ENCODE data around the gene EFNB1. TPM values are rescaled to one million over a fixed set of nuclear protein-coding genes. Genes with fewer than 3 reads are reported as not detected.
A peak's percentile ranks its signal among the peaks of the same experiment; 100 is the strongest.
"Not testable (repeated sequence)": the region's sequence is repeated elsewhere in the genome, so short reads cannot be mapped to it uniquely, and the experiment has no call there.

The EFNB1 gene
- total RNA-seq: 17.2 and 18.2 TPM in 2 replicates
- long read RNA-seq, partial matches to known transcripts: 0 of 1 reads
- long read RNA-seq, other reads (novel, unspliced or antisense): 1 of 1 reads

DNA sequence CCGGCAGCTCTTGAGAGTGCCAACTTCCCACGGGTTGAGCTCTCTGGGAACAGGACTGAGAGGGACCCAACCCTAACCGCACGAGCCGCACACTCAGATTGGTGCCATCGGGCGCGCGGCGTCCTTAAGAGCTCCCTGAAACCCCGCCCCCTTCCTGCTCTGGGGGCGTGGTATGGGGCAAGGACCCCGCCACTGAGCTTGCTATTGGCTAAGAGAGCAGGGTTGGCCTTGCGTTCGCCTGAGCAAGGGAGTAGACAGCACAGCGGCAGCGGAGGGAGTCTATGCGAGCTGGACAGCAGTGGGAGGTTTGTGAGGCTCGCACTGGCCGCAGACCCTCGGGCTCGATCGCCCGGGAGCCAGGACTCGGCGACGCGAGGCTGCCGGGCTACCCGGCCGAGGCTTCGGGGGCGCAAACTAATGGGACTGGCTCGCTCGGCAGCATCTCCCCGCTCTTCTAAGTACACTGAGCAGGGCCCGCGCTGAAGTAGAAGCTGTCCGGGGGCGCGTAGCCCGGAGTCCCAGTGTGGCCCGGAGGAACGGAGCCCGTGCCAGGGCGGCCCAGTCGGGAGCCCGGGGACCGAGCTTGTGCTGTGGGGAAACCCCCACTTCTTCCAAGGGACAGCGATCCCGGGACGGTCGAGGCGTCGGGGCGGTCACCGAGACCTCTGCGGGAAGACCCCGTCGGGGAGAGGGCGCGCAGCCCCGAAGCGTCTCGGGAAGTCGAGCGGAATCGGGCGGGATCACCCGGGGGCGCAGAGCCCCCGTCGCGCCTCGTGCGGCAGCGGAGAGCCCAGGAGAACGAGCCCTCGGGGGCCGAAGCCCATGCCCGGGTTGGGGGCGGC, at the start of gene EFNB1:
Gene EFNB1 (plus strand): TSS at position 282 of the 842 bp plus-strand sequence. CDS start 756 bp downstream, outside the sequence.
- peak; percentile 96 for DNase-seq (ENCODE audit: extremely low spot score, unreplicated experiment)
- Mint-ChIP-seq H3K9me3 (ENCODE audit: unreplicated experiment) (no peaks in the 10 kb centered on the region), H3K4me1 (ENCODE audit: unreplicated experiment) (peaks cover 22% of the 10 kb centered on the region), H3K36me3 (ENCODE audit: unreplicated experiment) (no peaks in the 10 kb centered on the region), H3K27ac (ENCODE audit: unreplicated experiment) (peak within 1 kb of the TSS; percentile 84), H3K27me3 (ENCODE audit: unreplicated experiment) (no peaks in the 10 kb centered on the region), H3K4me3 (ENCODE audit: unreplicated experiment) (peak within 1 kb of the TSS; percentile 87)
- TF ChIP-seq, protein P1, sequence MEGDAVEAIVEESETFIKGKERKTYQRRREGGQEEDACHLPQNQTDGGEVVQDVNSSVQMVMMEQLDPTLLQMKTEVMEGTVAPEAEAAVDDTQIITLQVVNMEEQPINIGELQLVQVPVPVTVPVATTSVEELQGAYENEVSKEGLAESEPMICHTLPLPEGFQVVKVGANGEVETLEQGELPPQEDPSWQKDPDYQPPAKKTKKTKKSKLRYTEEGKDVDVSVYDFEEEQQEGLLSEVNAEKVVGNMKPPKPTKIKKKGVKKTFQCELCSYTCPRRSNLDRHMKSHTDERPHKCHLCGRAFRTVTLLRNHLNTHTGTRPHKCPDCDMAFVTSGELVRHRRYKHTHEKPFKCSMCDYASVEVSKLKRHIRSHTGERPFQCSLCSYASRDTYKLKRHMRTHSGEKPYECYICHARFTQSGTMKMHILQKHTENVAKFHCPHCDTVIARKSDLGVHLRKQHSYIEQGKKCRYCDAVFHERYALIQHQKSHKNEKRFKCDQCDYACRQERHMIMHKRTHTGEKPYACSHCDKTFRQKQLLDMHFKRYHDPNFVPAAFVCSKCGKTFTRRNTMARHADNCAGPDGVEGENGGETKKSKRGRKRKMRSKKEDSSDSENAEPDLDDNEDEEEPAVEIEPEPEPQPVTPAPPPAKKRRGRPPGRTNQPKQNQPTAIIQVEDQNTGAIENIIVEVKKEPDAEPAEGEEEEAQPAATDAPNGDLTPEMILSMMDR (IDR thresholded peaks at IDR 0.05): no peak

DNA sequence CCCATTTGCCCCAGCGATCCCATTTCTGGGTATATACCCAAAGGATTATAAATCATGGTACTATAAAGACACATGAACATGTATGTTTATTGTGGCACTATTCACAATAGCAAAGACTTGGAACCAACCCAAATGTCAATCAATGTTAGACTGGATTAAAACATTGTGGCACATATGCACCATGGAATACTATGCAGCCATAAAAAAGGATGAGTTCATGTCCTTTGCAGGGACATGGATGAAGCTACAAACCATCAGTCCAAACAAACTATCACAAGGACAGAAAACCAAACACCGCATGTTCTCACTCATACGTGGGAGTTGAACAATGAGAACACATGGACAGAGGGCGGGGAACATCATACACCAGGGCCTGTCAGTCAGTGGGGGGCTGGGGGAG, 47.5 kb upstream of the EFNB1 start:
- not testable (repeated sequence) for H3K27me3 Mint-ChIP-seq (ENCODE audit: unreplicated experiment); H3K36me3 Mint-ChIP-seq (ENCODE audit: unreplicated experiment); H3K4me1 Mint-ChIP-seq (ENCODE audit: unreplicated experiment); DNase-seq (ENCODE audit: extremely low spot score, unreplicated experiment); H3K4me3 Mint-ChIP-seq (ENCODE audit: unreplicated experiment); H3K27ac Mint-ChIP-seq (ENCODE audit: unreplicated experiment)
- peaks cover 19% of the 10 kb centered on the region for H3K9me3 Mint-ChIP-seq (ENCODE audit: unreplicated experiment)

DNA sequence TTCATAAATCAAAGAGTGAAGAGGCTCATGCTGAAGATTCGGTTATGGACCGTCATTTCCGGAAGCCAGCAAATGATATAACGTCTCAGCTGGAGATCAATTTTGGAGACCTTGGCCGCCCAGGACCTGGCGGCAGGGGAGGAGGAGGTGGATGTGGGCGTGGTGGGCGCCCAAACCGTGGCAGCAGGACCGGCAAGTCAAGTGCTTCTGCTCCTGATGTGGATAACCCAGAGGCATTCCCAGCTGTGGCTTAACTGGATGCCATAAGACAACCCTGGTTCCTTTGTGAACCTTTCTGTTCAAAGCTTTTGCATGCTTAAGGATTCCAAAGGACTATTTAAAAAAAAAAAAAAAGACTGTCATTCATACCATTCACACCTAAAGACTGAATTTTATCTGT, 44.0 kb upstream of the EFNB1 start:
- peaks cover 9% of the 10 kb centered on the region for H3K9me3 Mint-ChIP-seq (ENCODE audit: unreplicated experiment)
- no peak for DNase-seq (ENCODE audit: extremely low spot score, unreplicated experiment)
- H3K36me3 Mint-ChIP-seq (ENCODE audit: unreplicated experiment): no peaks in the 10 kb centered on the region
- TF ChIP-seq, protein P1 (IDR thresholded peaks at IDR 0.05): no peak
- H3K27me3 Mint-ChIP-seq (ENCODE audit: unreplicated experiment): no peaks in the 10 kb centered on the region
- H3K27ac Mint-ChIP-seq (ENCODE audit: unreplicated experiment): no peak overlapping the region
- H3K4me3 Mint-ChIP-seq (ENCODE audit: unreplicated experiment): no peak overlapping the region
- H3K4me1 Mint-ChIP-seq (ENCODE audit: unreplicated experiment): no peaks in the 10 kb centered on the region

DNA sequence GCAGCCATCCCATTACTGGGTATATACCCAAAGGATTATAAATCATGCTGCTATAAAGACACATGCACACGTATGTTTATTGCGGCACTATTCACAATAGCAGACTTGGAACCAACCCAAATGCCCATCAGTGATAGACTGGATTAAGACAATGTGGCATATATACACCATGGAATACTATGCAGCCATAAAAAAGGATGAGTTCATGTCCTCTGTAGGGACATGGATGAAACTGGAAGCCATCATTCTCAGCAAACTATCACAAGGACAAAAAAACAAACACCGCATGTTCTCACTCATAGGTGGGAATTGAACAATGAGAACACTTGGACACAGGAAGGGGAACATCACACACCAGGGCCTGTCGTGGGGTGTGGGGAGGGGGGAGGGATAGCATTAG, 42.2 kb upstream of the EFNB1 start:
- not testable (repeated sequence) for H3K4me1 Mint-ChIP-seq (ENCODE audit: unreplicated experiment); H3K36me3 Mint-ChIP-seq (ENCODE audit: unreplicated experiment); H3K27me3 Mint-ChIP-seq (ENCODE audit: unreplicated experiment); H3K9me3 Mint-ChIP-seq (ENCODE audit: unreplicated experiment); DNase-seq (ENCODE audit: extremely low spot score, unreplicated experiment); H3K4me3 Mint-ChIP-seq (ENCODE audit: unreplicated experiment); H3K27ac Mint-ChIP-seq (ENCODE audit: unreplicated experiment)

DNA sequence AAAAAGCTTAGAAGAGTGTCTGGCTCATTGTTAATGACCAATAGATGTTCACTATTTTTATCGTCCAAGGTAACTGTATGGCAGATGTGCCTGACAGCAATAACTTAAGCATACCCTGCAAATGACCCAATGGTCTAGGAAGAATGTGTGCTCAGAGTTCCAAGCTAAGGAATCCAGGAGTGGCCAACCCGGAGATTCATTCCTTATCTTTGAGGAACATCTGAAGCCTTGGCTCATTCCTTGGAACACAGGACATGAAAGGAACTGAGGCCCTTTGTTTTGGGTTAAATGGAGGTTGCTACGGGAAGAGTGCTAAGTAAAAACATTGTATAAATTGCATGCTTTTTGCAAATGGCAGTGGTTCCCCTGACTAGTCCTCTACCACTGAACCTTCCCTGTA, 38.9 kb upstream of the EFNB1 start:
- Mint-ChIP-seq H3K36me3 (ENCODE audit: unreplicated experiment) (no peaks in the 10 kb centered on the region), H3K27ac (ENCODE audit: unreplicated experiment) (no peak overlapping the region), H3K9me3 (ENCODE audit: unreplicated experiment) (peaks cover 6% of the 10 kb centered on the region), H3K4me3 (ENCODE audit: unreplicated experiment) (no peak overlapping the region), H3K4me1 (ENCODE audit: unreplicated experiment) (no peaks in the 10 kb centered on the region), H3K27me3 (ENCODE audit: unreplicated experiment) (peaks cover 4% of the 10 kb centered on the region)
- TF ChIP-seq, protein P1 (IDR thresholded peaks at IDR 0.05): no peak
- DNase-seq (ENCODE audit: extremely low spot score, unreplicated experiment): no peak

GRCh38 chrX:68792083-68792482, 36.7 kb upstream of the EFNB1 start:
- peaks cover 8% of the 10 kb centered on the region for H3K27me3 Mint-ChIP-seq (ENCODE audit: unreplicated experiment)
- H3K36me3 Mint-ChIP-seq (ENCODE audit: unreplicated experiment): no peaks in the 10 kb centered on the region
- H3K27ac Mint-ChIP-seq (ENCODE audit: unreplicated experiment): no peak overlapping the region
- H3K9me3 Mint-ChIP-seq (ENCODE audit: unreplicated experiment): peaks cover 6% of the 10 kb centered on the region
- no peaks in the 10 kb centered on the region for H3K4me1 Mint-ChIP-seq (ENCODE audit: unreplicated experiment)
- DNase-seq (ENCODE audit: extremely low spot score, unreplicated experiment): no peak
- H3K4me3 Mint-ChIP-seq (ENCODE audit: unreplicated experiment): no peak overlapping the region
- TF ChIP-seq, protein P1 (IDR thresholded peaks at IDR 0.05): no peak

Data from osteocyte (in vitro differentiated cells).